Measurements from ENCODE around the gene SORCS2. TPM values are rescaled to one million over a fixed set of nuclear protein-coding genes. Genes with fewer than 3 reads are reported as not detected.

Gene SORCS2
- total and polyA plus RNA-seq, 12 donors: 0.25 to 5.4 (median 2.2) TPM

DNA sequence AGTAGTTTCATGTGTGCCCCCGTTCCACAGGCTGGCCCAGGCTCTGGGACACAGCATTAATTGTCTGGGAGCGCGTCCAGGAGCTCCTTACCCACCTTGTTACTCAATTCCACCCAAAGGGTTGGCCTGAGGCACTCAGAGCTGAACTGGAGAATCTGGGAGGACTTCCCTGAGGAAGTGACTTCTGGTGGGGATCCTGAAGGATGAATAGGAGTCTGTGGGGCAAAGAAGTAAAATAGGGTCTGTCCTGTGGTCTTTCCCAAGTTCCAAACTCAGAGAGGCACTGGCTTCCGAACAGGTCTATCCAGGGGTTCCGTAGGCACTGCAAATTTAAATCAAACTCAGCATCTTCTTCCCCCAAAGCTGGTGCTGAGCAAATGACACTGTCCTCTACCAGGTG lies 543.1 kb downstream of the SORCS2 start:
- peaks cover 0 to 7% (median 0%) of the 10 kb centered on the region in 11 donors for H3K9me3 ChIP-seq
- WGBS, 2 donors: 96 to 97% methylated on average over 5 of the region's 5 CpGs
- DNase-seq: no peak
- H3K27ac ChIP-seq: no peak overlapping the region
- TF ChIP-seq, protein P1, sequence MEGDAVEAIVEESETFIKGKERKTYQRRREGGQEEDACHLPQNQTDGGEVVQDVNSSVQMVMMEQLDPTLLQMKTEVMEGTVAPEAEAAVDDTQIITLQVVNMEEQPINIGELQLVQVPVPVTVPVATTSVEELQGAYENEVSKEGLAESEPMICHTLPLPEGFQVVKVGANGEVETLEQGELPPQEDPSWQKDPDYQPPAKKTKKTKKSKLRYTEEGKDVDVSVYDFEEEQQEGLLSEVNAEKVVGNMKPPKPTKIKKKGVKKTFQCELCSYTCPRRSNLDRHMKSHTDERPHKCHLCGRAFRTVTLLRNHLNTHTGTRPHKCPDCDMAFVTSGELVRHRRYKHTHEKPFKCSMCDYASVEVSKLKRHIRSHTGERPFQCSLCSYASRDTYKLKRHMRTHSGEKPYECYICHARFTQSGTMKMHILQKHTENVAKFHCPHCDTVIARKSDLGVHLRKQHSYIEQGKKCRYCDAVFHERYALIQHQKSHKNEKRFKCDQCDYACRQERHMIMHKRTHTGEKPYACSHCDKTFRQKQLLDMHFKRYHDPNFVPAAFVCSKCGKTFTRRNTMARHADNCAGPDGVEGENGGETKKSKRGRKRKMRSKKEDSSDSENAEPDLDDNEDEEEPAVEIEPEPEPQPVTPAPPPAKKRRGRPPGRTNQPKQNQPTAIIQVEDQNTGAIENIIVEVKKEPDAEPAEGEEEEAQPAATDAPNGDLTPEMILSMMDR (IDR thresholded peaks at IDR 0.05): no peak
- intact Hi-C loops (cut with DNase I): no loop called here
- no peaks in the 10 kb centered on the region for H3K4me1 ChIP-seq
- H3K27me3 ChIP-seq: peaks cover 0 to 6% (median 0%) of the 10 kb centered on the region in 7 donors
- no peaks in the 10 kb centered on the region for H3K36me3 ChIP-seq
- H3K4me3 ChIP-seq: no peak overlapping the region
- no peak for ATAC-seq

GRCh38 chr4:7735961-7736360 lies 543.6 kb downstream of the SORCS2 start:
- intact Hi-C loops (cut with DNase I): no loop called here
- Histone ChIP-seq H3K27ac (no peak overlapping the region), H3K4me1 (no peaks in the 10 kb centered on the region), H3K4me3 (no peak overlapping the region), H3K27me3 (peaks cover 0 to 6% (median 0%) of the 10 kb centered on the region in 7 donors), H3K9me3 (peaks cover 0 to 7% (median 0%) of the 10 kb centered on the region in 11 donors), H3K36me3 (no peaks in the 10 kb centered on the region)
- 94% methylated on average over 8 of the region's 8 CpGs for WGBS, 2 donors
- ATAC-seq (no peak), DNase-seq (no peak)
- TF ChIP-seq, protein P1 (IDR thresholded peaks at IDR 0.05): no peak

DNA sequence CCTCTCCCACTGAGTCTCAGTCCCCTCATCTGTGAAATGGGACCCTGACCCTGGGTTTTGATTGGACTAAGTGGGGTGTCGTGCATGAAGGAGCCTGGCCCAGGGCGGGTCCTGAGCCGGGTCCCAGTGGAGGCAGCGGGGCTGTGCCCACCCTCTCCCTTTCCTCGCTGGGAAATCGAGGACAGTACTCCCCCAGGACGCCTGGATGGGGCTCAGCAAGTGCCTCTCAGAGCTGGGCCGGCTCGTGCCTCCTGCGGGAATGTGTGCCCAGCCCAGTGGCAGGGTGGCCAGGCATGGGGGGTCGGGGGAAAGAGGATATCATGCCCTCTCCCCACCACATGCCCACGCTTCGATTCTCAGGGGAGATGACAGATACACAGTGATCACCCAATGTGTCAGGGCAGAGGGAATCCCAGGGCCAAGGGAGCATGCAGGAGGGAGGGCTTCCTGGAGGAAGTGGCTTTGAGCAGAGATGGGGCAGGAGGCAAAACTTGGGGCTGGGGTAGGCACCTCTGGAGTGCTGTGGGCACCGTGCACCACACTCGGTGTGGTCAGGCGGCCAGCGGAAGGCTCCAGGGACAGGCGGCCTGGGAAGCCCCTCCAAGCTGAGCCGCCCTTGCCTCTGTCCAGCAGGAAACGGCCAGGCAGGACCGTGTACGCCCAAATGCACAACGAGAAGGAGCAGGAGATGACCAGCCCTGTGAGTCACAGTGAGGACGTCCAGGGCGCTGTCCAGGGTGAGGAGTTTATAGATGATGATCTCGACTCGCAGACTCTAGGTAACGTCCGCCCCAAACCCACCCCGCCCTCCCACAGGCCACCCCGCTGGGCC lies 544.3 kb downstream of the SORCS2 start:
- Histone ChIP-seq H3K27ac (no peak overlapping the region), H3K36me3 (no peaks in the 10 kb centered on the region), H3K9me3 (peaks cover 0 to 7% (median 0%) of the 10 kb centered on the region in 11 donors), H3K4me1 (no peaks in the 10 kb centered on the region), H3K27me3 (peaks cover 0 to 6% (median 0%) of the 10 kb centered on the region in 7 donors), H3K4me3 (no peak overlapping the region)
- no peak for DNase-seq
- no peak for ATAC-seq
- TF ChIP-seq, protein P1 (IDR thresholded peaks at IDR 0.05): no peak
- 77 to 78% methylated on average over 31 of the region's 31 CpGs for WGBS, 2 donors
- intact Hi-C loops (cut with DNase I): no loop called here

DNA sequence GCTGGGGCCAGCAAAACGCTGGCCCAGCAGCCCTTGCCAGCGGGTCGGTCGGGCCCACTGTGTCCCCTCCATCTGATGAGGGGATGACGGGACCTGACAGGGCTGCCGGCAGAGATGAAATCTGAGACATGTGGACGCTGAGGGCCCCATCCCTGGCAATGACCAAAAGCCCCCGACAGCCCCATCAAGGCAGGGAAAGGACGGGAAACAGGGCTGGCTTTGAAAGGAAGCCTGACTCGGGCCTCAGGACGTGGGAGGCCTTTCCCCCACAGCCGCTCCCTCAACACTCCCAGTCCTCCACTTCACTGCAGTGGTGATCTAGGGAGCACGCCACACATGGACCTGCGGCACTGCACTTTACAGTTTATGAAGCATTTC lies 544.9 kb downstream of the SORCS2 start:
- intact Hi-C loops (cut with DNase I): no loop called here
- no peak overlapping the region for H3K4me3 ChIP-seq
- H3K9me3 ChIP-seq: peaks cover 0 to 7% (median 0%) of the 10 kb centered on the region in 11 donors
- peaks cover 0 to 6% (median 0%) of the 10 kb centered on the region in 7 donors for H3K27me3 ChIP-seq
- DNase-seq (no peak), ATAC-seq (no peak)
- no peak overlapping the region for H3K27ac ChIP-seq
- TF ChIP-seq, protein P1 (IDR thresholded peaks at IDR 0.05): no peak
- WGBS, 2 donors: 74 to 77% methylated on average over 14 of the region's 14 CpGs
- H3K4me1 ChIP-seq: no peaks in the 10 kb centered on the region
- no peaks in the 10 kb centered on the region for H3K36me3 ChIP-seq
